Activated CD4-positive, alpha-beta T cell treated with anti-CD3 and anti-CD28 coated beads, Interleukin-2, amount 50 U/mL, for 16 hours (primary cell): ENCODE data around the gene TTC27.
"Not testable (repeated sequence)": the region's sequence is repeated elsewhere in the genome, so short reads cannot be mapped to it uniquely, and the experiment has no call there.

Experiments
- DNase-seq: peaks from one replicate; pipeline ENCODE4 v3.0.0-alpha.2; 2020

TTC27 gene

GRCh38 chr2:32627814-32628579, at the start of gene TTC27:
TTC27 (plus strand) TSS chr2:32628050; CDS start chr2:32628293, 243 bp downstream.
- DNase-seq: peak; percentile 97

DNA sequence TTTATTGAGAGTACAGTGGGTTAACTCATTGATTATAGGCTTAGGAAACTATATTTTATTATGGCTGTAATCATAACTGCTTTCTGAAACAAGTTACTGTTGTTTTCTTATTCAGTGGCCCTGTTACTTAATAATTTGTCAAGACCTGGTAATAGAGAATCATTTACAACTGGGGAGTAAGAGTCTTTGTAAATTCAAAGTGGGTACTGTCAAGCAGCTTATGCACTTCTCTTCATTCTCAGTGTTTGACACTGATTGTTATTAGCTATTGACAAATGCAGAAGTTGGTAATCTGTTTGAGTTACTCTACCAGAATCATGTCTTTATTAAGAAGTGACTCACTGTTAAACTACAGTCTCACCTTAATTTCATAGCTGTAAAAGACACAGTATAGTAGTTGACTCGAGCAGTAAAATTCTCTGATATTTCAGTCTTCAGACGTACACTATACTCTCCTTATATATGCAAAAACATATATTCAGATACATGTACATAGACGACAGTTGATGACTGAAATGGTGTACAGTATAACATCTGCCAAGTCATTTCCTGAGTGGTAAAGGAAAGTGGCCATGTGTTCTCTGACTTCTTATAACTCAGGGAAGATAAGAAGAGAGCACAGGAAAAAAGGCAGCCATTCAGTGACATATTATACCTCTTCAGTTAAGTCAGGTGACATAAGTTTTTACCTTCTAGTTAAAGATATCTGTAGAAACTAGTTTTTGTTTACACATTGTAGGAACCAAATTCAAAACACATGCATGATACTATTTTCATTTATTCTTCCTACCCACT, 36.0 kb upstream of the TTC27 start:
- DNase-seq: peak; percentile 81

DNA sequence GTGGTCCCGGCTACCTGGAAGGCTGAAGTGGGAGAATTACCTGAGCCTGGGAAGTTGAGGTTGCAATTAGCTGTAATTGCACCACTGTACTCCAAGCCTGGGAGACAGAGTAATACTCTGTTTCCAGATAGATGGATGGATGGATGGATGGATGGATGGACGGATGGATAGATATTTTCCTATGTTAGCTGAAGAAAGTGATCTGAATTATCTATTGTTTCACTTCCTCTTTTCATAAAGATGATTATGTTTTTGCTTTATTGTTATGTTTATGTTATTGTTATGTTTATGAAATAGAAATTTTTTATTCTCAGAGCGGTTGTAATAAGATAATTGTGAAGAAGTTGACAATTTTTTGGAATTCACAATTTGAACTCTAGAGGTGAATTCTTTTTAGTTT, 33.3 kb upstream of the TTC27 start:
- DNase-seq: no peak

DNA sequence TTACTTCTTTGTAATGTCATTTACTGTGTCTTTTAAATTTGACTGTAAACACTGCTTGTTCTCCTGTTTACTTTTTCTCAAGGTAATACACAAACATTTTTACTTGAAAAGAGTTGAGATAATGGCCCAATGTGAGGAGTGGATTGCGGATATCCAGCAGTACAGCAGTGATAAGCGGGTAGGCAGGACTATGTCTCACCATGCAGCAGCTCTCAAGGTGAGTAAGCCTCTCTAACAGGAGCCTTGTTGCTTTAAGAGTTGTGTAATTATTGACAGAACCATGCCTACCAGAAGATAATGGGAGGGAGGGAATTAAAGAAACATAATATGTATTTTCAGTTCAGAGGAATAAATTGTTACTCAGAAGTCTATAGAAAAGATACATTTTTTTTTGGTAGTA, 16.5 kb upstream of the TTC27 start:
- DNase-seq: no peak

GRCh38 chr2:32611771-32612170, 16.1 kb upstream of the TTC27 start:
- no peak for DNase-seq

DNA sequence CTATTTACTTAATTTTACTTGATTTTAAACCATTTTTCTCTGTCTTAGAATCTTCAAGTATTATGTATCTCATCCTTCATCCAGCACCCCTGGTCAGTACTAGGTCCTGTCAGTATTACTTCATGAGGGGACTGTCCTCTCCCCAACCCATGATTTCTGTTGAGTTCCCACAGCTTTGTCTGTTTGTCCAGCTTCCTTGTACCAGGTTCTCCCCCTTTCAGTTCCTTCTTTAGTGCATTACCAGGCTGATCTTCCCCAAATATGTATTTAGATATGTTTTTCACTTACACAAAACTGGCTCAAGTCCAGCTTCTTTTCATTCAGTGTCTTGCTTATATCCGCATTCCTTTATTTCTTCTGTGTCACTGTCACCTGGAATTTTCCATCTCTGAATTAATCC, 13.8 kb upstream of the TTC27 start:
- no peak for DNase-seq

- DNase-seq: no peak
Measured at GRCh38 chr2:32617599-32618189, 10.2 kb upstream of the TTC27 start.

- no peak for DNase-seq
Measured at GRCh38 chr2:32622570-32623310, 5.1 kb upstream of the TTC27 start.

- DNase-seq: no peak
Measured at GRCh38 chr2:32623311-32623706, 4.5 kb upstream of the TTC27 start.

GRCh38 chr2:32624812-32625211, 3.0 kb upstream of the TTC27 start:
- DNase-seq: no peak

DNA sequence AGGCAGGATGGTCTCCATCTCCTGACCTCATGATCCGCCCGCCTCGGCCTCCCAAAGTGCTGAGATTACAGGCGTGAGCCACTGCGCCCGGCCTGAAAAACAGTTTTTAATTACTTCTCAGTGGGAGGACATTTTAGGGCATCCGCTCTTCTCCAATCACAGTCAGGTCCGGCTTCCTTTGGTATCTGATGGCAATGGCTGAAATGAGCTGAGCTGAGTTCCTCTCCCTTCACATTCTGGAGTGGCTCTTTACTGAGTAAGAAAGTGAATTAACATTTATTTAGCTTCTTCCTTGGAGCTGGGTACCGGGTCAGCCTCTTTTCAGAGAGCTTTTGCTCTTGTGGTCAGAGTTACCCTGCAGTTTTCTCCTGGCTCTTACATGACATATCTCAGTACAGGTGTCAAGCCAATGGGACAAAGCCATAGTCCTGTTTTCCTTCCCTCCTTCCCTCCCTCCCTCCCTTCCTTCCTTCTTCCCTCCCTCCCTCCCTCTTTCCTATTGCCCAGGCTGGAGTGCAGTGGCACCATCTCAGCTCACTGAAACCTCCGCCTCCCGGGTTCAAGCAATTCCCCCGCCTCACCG, 1.1 kb upstream of the TTC27 start:
- DNase-seq: no peak

DNA sequence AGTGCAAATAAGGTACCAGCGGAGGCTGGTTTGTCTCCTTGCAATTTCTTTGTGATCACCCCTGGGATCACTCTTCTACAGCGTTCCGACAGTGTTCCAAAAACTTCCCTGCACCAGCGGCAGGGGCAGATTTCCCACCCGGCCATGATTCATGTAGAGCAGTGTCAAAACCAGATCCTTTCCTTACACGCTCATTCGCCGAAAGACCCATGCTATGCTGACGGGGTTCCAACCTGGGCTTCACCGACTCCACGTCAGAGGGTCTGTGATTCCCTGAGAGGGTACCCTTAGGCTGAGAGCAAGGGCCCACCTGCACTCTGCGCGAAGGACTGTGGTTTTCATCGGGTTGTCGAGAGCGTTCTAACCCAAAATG, 423 bp upstream of the TTC27 start:
- no peak for DNase-seq

DNA sequence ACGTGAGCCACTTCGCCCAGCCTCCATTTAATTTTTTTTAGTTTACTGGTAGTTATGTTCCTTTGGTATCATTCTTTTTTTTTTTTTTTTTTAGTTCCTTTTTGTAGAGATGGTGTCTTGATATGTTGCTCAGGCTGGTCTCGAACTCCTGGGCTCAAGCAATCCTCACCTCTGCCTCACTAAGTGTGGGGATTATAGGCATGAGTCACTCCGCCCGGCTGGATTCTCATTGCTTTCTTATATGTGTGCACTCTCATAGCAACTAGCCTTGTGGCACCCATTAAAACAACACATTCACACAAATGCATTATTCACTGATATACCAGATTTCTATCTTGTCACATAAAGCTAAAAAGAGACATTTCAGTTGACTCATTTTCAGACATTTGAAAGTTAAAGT, 4.2 kb downstream of the TTC27 start:
- peak; percentile 37 for DNase-seq

DNA sequence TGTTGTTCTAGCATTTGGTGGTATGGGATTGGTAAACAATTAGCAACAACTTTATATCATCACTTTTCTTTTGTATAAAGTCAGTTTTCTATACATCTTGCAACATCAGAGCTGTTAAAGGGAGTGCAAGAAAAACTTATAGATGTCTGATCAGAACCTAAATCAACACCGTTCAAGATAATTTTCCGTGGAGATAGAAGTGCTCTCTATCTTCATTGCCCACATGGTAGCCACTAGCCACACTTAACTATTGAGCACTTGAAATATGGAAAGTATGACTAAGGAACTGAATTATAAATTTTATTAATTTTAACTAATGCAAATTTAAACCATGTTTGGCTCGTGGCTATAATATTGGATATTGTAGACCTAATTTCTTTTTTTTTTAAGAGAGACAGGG, 5.2 kb downstream of the TTC27 start:
- DNase-seq: no peak

DNA sequence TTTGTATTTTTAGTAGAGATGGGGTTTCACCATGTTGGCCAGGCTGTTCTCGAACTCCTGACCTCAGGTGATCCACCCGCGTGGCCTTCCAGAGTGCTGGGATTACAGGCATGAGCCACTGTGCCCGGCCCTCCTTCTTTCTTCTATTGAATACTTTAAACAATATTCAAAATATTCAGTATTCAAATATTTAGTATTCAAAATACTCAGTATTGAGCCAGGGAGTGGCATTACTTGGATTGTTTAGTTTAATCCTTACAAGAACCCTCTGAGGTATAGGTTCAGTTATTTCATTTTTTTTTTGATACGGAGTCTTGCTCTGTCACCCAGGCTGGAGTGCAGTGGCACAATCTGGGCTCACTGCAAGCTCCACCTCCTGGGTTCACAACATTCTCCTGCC, 10.7 kb downstream of the TTC27 start:
- not testable (repeated sequence) for DNase-seq

DNA sequence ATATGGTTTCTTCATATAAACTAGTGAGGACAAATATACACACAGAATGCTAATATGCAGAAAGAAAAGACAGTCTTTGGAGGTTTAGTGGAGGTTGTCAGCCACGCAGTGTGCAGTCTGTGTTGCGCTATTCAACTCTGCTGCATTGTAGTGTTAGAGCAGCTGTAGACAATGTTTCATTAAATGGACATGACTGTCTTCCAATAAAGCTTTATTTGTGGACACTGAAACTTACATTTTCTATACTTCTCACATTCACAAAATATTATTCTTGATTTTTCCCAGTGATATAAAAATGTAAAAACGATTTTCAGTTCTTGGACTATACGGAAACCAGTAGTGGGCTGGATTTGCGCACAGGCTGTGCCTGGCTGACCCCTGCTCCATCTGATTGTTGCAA, 13.3 kb downstream of the TTC27 start:
- DNase-seq: no peak

DNA sequence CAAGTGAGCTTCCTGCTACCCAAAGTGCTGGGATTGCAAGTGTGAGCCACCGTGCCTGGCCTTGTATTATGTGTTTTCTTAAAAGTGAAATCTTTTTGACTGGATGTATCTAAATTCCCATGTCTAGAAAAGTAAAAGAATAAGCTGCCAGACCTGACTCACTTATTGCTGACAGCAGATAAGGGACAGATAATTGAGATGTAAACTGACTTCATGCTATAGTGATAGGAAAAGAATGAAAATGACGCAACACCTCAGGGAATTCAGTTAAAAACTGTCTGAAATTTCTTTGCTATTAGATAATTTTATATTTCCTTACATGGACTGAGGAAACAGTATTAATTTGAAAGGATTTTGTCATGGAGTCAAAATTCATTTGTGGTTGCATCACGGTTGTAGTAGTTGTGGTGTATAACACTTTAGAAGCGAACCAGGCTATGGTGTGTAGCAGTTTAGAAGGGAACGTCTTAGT, 19.4 kb downstream of the TTC27 start:
- DNase-seq: no peak

DNA sequence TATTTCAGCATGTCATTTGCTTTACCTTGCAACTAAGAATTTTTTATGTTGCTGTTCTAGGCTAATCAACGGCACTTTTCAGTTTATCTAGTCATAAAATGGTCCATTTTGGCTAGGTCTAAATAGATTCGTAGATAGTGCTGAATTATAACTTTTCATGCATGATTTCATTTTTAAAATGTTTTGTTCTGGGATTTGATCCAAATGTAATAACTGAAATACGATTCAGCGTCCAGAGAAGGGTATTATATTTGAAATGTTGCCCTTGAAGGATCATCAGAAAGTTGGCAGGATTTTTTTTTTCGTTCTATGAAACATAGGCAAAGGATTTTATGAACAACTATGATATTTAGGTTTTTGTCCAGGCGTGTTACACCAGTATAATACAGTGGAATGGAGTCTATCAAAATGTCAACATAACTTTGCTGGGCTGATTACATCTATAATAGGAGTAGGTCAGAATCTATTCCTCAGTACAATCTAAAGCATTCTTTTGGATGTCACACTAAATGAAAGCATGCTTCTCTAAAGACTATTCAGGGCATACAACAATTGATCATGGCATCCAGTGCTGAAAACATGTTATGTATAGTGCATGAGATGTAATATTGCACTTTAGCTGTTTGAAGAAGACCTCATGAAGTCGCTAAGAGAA, 24.8 kb downstream of the TTC27 start:
- no peak for DNase-seq

DNA sequence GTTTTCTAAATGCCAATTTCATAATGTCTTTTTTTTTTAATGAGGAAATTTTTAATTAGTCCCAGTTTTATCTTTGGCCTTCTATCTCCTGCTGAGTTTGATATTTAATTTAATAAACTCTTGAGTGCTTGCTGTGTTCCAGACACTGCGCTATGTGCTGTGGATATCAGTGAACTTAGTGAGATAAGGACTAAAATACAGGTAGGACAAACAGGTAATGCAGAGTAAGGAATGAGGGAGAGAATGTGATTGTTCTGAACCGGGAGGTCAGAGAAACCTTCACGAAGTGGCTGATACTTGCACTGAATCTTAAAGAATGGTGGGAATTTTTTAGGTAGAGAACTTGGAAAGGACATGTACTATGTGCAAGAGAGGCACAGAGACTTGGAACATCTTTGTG, 28.2 kb downstream of the TTC27 start:
- no peak for DNase-seq

DNA sequence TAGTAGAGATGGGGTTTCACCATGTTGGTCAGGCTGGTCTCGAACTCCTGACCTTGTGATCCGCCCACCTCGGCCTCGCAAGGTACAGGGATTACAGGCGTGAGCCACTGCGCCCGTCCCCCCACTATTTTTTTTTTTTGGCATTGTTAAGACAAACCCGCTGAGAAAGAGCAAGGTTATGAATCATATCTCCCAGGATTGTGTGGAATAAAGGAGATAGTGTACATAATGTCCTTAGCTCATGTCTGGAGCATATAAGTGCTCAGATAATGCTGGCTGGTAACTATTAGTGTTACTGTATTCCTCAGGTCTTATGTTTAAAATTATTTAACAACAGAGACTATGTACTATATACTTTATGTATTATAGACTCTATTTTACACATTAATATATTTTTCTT, 36.0 kb downstream of the TTC27 start:
- DNase-seq: no peak

GRCh38 chr2:32666704-32667103, 38.9 kb downstream of the TTC27 start:
- no peak for DNase-seq

DNA sequence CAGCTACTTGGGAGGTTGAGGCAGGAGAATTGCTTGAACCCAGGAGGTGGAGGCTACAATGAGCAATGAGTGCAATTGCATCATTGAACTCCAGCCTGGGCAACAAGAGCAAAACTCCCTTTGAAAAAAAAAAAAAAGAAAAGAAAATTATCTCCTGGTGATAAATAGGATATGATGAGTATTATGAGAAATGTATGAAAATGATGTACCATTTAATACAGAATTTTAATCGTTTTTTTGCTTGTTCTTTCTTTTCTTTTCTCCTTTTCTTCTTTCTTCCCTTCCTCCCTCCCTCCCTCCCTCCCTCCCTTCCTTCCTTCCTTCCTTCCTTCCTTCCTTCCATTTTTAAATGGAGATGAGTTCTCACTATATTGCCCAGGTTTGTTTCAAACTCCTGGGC, 40.4 kb downstream of the TTC27 start:
- no peak for DNase-seq
